ENCODE measurements around the gene SLC30A7. TPM values are rescaled to one million over a fixed set of nuclear protein-coding genes. Genes with fewer than 3 reads are reported as not detected.

SLC30A7 gene
- total RNA-seq, 2 donors from 2014 or later = 19.8 to 31.0 TPM

DNA sequence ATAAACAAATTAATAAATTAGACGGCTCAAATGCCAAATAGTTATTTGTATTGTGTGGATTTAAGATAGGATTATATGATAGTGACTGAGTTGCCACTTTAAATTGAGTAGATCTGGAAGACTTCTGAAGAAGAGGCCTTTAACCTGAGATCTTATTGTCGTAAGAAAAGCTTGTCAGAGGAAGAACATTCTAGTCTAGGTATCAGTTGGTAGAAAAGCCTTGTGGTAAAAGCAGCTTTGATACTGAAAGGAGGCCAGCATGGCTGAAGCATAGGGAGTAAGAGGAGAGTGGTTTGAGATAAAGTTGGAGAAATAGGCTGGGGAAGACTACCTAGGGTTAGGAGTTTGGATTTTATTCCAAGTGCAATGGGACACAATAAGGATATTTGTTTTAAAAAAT lies 29.1 kb downstream of the SLC30A7 start:
- no peak overlapping the region for H3K4me3 ChIP-seq
- H3K27me3 ChIP-seq (replicated peaks; ENCODE audit: insufficient read depth) = no peaks in the 10 kb centered on the region
- TF ChIP-seq POLR2A (IDR thresholded peaks at IDR 0.05) (no peak), CTCF (IDR thresholded peaks at IDR 0.05) (no peak), POLR2AphosphoS5 (IDR thresholded peaks at IDR 0.05) (no peak)
- intact Hi-C loops (cut with DNase I) = no loop called here
- H3K4me1 ChIP-seq (replicated peaks) = peaks cover 8% of the 10 kb centered on the region
- H3K9me3 ChIP-seq = no peaks in the 10 kb centered on the region
- H3K36me3 ChIP-seq = no peaks in the 10 kb centered on the region
- no peak for DNase-seq (ENCODE audit: low spot score)
- no peak overlapping the region for H3K27ac ChIP-seq
- WGBS = 57% methylated on average over 2 of the region's 2 CpGs

GRCh38 chr1:100926240-100926639 lies 30.4 kb downstream of the SLC30A7 start:
- H3K4me3 ChIP-seq = no peak overlapping the region
- no peak for DNase-seq (ENCODE audit: low spot score)
- whole genome bisulfite sequencing = 90% methylated on average over 2 of the region's 2 CpGs
- H3K27ac ChIP-seq = no peak overlapping the region
- peaks cover 8% of the 10 kb centered on the region for H3K4me1 ChIP-seq (replicated peaks)
- no peaks in the 10 kb centered on the region for H3K27me3 ChIP-seq (replicated peaks; ENCODE audit: insufficient read depth)
- H3K36me3 ChIP-seq = no peaks in the 10 kb centered on the region
- no peaks in the 10 kb centered on the region for H3K9me3 ChIP-seq
- intact Hi-C loops (cut with DNase I) = no loop called here
- no peak for TF ChIP-seq CTCF (IDR thresholded peaks at IDR 0.05)
- TF ChIP-seq POLR2AphosphoS5 (IDR thresholded peaks at IDR 0.05) = no peak
- TF ChIP-seq POLR2A (IDR thresholded peaks at IDR 0.05) = no peak

DNA sequence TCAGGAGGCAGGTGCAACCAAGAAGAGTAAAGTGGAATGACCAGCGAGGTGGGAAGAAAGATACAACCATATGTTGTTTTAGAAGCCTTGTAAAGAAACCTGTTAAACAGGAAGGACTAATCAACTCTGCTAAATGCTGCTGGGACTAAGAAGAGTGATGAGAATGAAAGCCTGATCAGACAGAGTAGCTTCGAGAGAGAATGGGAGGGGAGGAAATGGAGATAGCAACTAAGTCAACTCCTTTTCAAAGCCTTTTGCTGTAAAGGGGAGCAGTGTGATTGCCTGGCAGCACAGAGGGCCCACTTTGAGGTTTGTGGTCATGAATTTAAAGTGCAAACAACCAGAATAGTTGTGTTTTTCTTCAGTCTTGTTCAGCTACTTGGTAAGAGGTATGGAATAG lies 31.4 kb downstream of the SLC30A7 start:
- no peaks in the 10 kb centered on the region for H3K36me3 ChIP-seq
- peak overlapping the region; percentile 1 to 46 for H3K27ac ChIP-seq
- no peak overlapping the region for H3K4me3 ChIP-seq
- TF ChIP-seq POLR2AphosphoS5 (IDR thresholded peaks at IDR 0.05) (peak; percentile 68), POLR2A (IDR thresholded peaks at IDR 0.05) (no peak)
- no peaks in the 10 kb centered on the region for H3K27me3 ChIP-seq (replicated peaks; ENCODE audit: insufficient read depth)
- 36% methylated on average over 2 of the region's 2 CpGs for WGBS
- no peaks in the 10 kb centered on the region for H3K9me3 ChIP-seq
- H3K4me1 ChIP-seq (replicated peaks) = peaks cover 8% of the 10 kb centered on the region
- no peak for DNase-seq (ENCODE audit: low spot score)
- intact Hi-C loops (cut with DNase I) = no loop called here

- no peak for TF ChIP-seq CTCF (IDR thresholded peaks at IDR 0.05)
- TF ChIP-seq POLR2A (IDR thresholded peaks at IDR 0.05) = no peak
- Histone ChIP-seq H3K4me3 (no peak overlapping the region), H3K9me3 (no peaks in the 10 kb centered on the region), H3K4me1 (replicated peaks) (peaks cover 8% of the 10 kb centered on the region), H3K27me3 (replicated peaks; ENCODE audit: insufficient read depth) (no peaks in the 10 kb centered on the region), H3K36me3 (no peaks in the 10 kb centered on the region), H3K27ac (no peak overlapping the region)
- 84% methylated on average over 3 of the region's 3 CpGs for WGBS
- no peak for DNase-seq (ENCODE audit: low spot score)
- intact Hi-C loops (cut with DNase I) = no loop called here
These were observed 32.2 kb downstream of the SLC30A7 start for GRCh38 chr1:100928128-100928527.

GRCh38 chr1:100930494-100930893 lies 34.6 kb downstream of the SLC30A7 start:
- peaks cover 8% of the 10 kb centered on the region for H3K4me1 ChIP-seq (replicated peaks)
- H3K4me3 ChIP-seq = no peak overlapping the region
- H3K36me3 ChIP-seq = no peaks in the 10 kb centered on the region
- H3K27me3 ChIP-seq (replicated peaks; ENCODE audit: insufficient read depth) = no peaks in the 10 kb centered on the region
- intact Hi-C loops (cut with DNase I) = no loop called here
- DNase-seq (ENCODE audit: low spot score) = no peak
- no peak overlapping the region for H3K27ac ChIP-seq
- no peaks in the 10 kb centered on the region for H3K9me3 ChIP-seq
- TF ChIP-seq POLR2AphosphoS5 (IDR thresholded peaks at IDR 0.05) (no peak), POLR2A (IDR thresholded peaks at IDR 0.05) (no peak), CTCF (IDR thresholded peaks at IDR 0.05) (no peak)

Data from prostate gland (tissue), 2 donors.